HG02852 (cell line): ENCODE results near the gene RANBP3L.
"Not testable (repeated sequence)": the region's sequence is repeated elsewhere in the genome, so short reads cannot be mapped to it uniquely, and the experiment has no call there.

Source experiments
- ATAC-seq: cut with Tn5 transposase; IDR thresholded peaks from one replicate; pipeline ENCODE4 v1.9.1; 2021; ENCODE audit warnings: mild to moderate bottlenecking, moderate library complexity; ENCODE audit not compliant: unreplicated experiment

RANBP3L gene

DNA sequence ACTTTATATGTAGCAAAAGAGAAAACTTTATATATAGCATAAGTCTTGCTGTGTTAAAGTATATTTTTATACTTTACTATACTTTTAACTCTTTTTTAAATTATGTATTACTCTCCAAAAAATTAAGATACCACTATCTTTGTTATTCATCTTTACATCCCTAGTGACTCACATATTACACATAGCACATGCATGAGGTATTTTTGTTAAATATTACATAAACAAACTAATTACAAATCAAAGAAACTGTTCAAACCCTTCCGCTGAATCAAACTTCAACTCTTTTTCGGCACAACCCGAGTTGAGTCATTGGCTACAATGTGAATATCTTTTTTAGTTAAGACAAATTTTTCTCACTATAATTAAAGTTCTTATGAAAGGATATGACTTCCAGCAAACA is 92.0 kb downstream of the RANBP3L start:
- ATAC-seq = no peak

- no peak for ATAC-seq
Observed at GRCh38 chr5:36208786-36209185, 92.9 kb downstream of the RANBP3L start.

- ATAC-seq = no peak
Observed at GRCh38 chr5:36206913-36207312, 94.8 kb downstream of the RANBP3L start.

GRCh38 chr5:36205329-36205728 is 96.4 kb downstream of the RANBP3L start:
- ATAC-seq = no peak

DNA sequence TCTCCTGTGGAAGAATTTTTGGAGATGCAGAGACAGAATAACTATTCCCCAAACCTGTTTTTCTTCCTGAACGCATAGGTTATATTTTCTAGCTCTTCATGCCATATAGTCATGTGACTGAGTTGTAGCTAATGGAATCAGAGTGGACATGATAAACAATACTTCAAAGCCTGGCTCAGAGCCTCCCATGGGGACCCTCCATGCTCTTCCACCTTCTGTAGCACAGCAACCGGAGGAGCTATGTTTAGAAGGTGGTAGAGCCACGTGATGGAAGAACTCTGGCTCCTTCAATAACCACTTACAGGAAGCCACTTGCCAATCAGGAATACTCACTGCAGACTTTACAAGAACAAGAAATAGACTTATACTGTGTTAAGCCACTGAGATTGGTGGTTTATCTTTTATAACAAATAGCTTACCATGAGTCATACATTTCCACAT is 99.2 kb downstream of the RANBP3L start:
- ATAC-seq = no peak

GRCh38 chr5:36200513-36200912 is 101.2 kb downstream of the RANBP3L start:
- no peak for ATAC-seq

GRCh38 chr5:36199620-36200019 is 102.1 kb downstream of the RANBP3L start:
- no peak for ATAC-seq

DNA sequence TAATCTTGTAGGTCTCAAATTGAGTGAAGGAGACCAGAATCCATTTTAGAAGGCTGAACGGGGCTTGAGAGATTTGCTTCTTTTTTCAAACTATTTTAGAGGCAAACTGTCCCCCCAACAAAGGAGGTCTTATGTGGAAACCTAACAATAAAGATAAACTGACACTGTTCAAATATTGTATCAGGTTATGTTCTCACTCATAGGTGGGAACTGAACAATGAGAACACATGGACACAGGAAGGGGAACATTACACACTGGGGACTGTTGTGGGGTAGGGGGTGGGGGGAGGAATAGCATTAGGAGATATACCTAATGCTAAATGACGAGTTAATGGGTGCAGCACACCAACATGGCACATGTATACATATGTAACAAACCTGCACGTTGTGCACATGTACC is 102.9 kb downstream of the RANBP3L start:
- not testable (repeated sequence) for ATAC-seq
